Measurements from ENCODE around the gene BRSK2.
"Not testable (repeated sequence)": the region's sequence is repeated elsewhere in the genome, so short reads cannot be mapped to it uniquely, and the experiment has no call there.

Gene BRSK2

GRCh38 chr11:1425006-1425405, 35.3 kb downstream of the BRSK2 start:
- TF ChIP-seq CTCF (IDR thresholded peaks at IDR 0.05) = no peak
- no peak for DNase-seq (ENCODE audit: low spot score)
- Histone ChIP-seq H3K27ac (no peak overlapping the region), H3K4me3 (no peak overlapping the region)

GRCh38 chr11:1425439-1425838, 35.7 kb downstream of the BRSK2 start:
- no peak overlapping the region for H3K27ac ChIP-seq
- no peak for DNase-seq (ENCODE audit: low spot score)
- no peak overlapping the region for H3K4me3 ChIP-seq
- no peak for TF ChIP-seq CTCF (IDR thresholded peaks at IDR 0.05)

GRCh38 chr11:1428762-1429316, 39.1 kb downstream of the BRSK2 start:
- no peak overlapping the region for H3K27ac ChIP-seq
- DNase-seq (ENCODE audit: low spot score) = no peak
- no peak overlapping the region for H3K4me3 ChIP-seq
- TF ChIP-seq CTCF (IDR thresholded peaks at IDR 0.05) = no peak

- Histone ChIP-seq H3K27ac (no peak overlapping the region), H3K4me3 (no peak overlapping the region)
- no peak for DNase-seq (ENCODE audit: low spot score)
- no peak for TF ChIP-seq CTCF (IDR thresholded peaks at IDR 0.05)
Observed at GRCh38 chr11:1433568-1433967, 43.8 kb downstream of the BRSK2 start.

GRCh38 chr11:1433977-1434640, 44.4 kb downstream of the BRSK2 start:
- no peak for TF ChIP-seq CTCF (IDR thresholded peaks at IDR 0.05)
- Histone ChIP-seq H3K4me3 (no peak overlapping the region), H3K27ac (no peak overlapping the region)
- no peak for DNase-seq (ENCODE audit: low spot score)

- DNase-seq (ENCODE audit: low spot score); H3K27ac ChIP-seq; H3K4me3 ChIP-seq: not testable (repeated sequence)
Observed at GRCh38 chr11:1435479-1435819, 45.7 kb downstream of the BRSK2 start.

- no peak for TF ChIP-seq CTCF (IDR thresholded peaks at IDR 0.05)
- no peak for DNase-seq (ENCODE audit: low spot score)
- Histone ChIP-seq H3K4me3 (no peak overlapping the region), H3K27ac (no peak overlapping the region)
Observed at GRCh38 chr11:1435820-1436467, 46.2 kb downstream of the BRSK2 start.
